Mucosa of gallbladder (tissue), 1 donor: ENCODE results near the gene CDC23. TPM values are rescaled to one million over a fixed set of nuclear protein-coding genes. Genes with fewer than 3 reads are reported as not detected.
A peak's percentile ranks its signal among the peaks of the same experiment; 100 is the strongest.
"Not testable (repeated sequence)": the region's sequence is repeated elsewhere in the genome, so short reads cannot be mapped to it uniquely, and the experiment has no call there.

Experiments
- DNase-seq: peaks from one replicate; pipeline ENCODE4 v3.0.0-alpha.2; 2020; ENCODE audit warnings: low spot score
- total RNA-seq: library from RNA; stranded (reverse); gene quantifications from one replicate; pipeline ENCODE4 v1.2.1, GENCODE V29; 2021
- donor health status: DM: no; HTN: no; CAD: no.

Gene CDC23
- total RNA-seq, 1 donor from 2014 or later: 21.8 TPM

- DNase-seq: not testable (repeated sequence)
Measured at GRCh38 chr5:138143578-138143977, 69.5 kb downstream of the CDC23 start.

GRCh38 chr5:138141734-138142133 is 71.4 kb downstream of the CDC23 start:
- DNase-seq: no peak

GRCh38 chr5:138140268-138140667 is 72.9 kb downstream of the CDC23 start:
- DNase-seq: no peak

- DNase-seq: no peak
Measured at GRCh38 chr5:138139781-138140090, 73.4 kb downstream of the CDC23 start.

- DNase-seq: peak; percentile 79
Measured at GRCh38 chr5:138138949-138139780, 74.0 kb downstream of the CDC23 start, which contains the start of gene NME5. NME5 (minus strand) TSS chr5:138139428; CDS start chr5:138138780, 648 bp downstream.

Other genes with a start within 250 kb of the CDC23 start
- 35.7 TPM for gene FAM13B, start 180.2 kb downstream of the CDC23 start, total RNA-seq
- not detected for gene WNT8A, start 129.3 kb downstream of the CDC23 start, total RNA-seq
- gene NME5, start 73.9 kb downstream of the CDC23 start, total RNA-seq: 17.0 TPM
- 55.7 TPM for gene BRD8, start 34.7 kb downstream of the CDC23 start, total RNA-seq
- gene KIF20A, start 34.2 kb downstream of the CDC23 start, total RNA-seq: 1.5 TPM
- gene GFRA3, start 61.3 kb upstream of the CDC23 start, total RNA-seq: 2.2 TPM
- 0.37 TPM for gene CDC25C, start 118.5 kb upstream of the CDC23 start, total RNA-seq
- gene FAM53C, start 124.9 kb upstream of the CDC23 start, total RNA-seq: 29.2 TPM
- gene KDM3B, start 139.4 kb upstream of the CDC23 start, total RNA-seq: 65.8 TPM
- 7.6 TPM for gene REEP2, start 225.7 kb upstream of the CDC23 start, total RNA-seq